Subcutaneous abdominal adipose tissue (tissue), 5 donors: ENCODE data around the gene MAFF.
A peak's percentile ranks its signal among the peaks of the same experiment; 100 is the strongest.

ENCODE experiments used
- H3K27ac ChIP-seq: one replicate; pipeline ENCODE4 v1.7.0; 2013; ENCODE audit warnings: low read depth, mild to moderate bottlenecking, inconsistent platforms, low read length, moderate library complexity
- H3K27me3 ChIP-seq, 5 donors: one replicate each; pipeline ENCODE4 v1.7.0; 2013; ENCODE audit warnings: low read length in 5 of 5, inconsistent platforms in 1 of 5; ENCODE audit not compliant: control insufficient read depth in 5 of 5, insufficient read depth in 4 of 5
- H3K36me3 ChIP-seq, 5 donors: one replicate each; pipeline ENCODE4 v1.7.0; 2013; ENCODE audit warnings: low read length in 5 of 5; ENCODE audit not compliant: control insufficient read depth in 5 of 5, insufficient read depth in 5 of 5
- H3K4me1 ChIP-seq, 5 donors: one replicate each; pipeline ENCODE4 v1.7.0; 2013; ENCODE audit warnings: low read length in 5 of 5, mild to moderate bottlenecking in 3 of 5, moderate library complexity in 1 of 5; ENCODE audit not compliant: control insufficient read depth in 5 of 5, insufficient read depth in 5 of 5
- H3K4me3 ChIP-seq, 5 donors: one replicate each; pipeline ENCODE4 v1.7.0; 2013; ENCODE audit warnings: low read length in 5 of 5, low read depth in 1 of 5
- H3K9ac ChIP-seq, 5 donors: one replicate each; pipeline ENCODE4 v1.7.0; 2013; ENCODE audit warnings: low read length in 5 of 5, mild to moderate bottlenecking in 4 of 5, moderate library complexity in 3 of 5
- H3K9me3 ChIP-seq, 5 donors: one replicate each; pipeline ENCODE4 v1.7.0; 2013; ENCODE audit warnings: low read length in 5 of 5; ENCODE audit not compliant: control insufficient read depth in 5 of 5
- donor health status: healthy.
- donor health status: healthy.
- donor health status: healthy.
- donor health status: healthy.
- donor health status: healthy.

The MAFF gene

DNA sequence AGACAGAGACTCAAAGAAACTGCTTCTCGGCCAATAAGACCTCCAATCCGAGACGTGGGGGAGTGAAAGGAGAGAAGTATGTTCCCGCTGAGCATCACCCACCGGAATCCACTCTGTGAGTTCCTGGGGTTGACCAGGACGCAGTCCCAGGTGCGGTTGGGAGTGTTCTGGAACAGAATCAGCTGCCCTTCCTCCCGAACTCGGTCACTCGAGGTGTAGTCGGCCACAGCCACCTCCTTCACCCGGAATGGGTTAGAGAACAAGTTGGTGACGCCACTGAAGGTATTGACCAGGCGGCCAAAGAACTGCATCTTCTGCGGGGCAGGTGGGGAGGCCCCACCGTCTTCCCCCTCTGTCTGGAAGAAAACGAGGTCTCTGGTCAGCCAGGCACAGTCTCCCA lies 32.7 kb upstream of the MAFF start:
- H3K36me3 ChIP-seq: peaks cover 0 to 32% (median 17%) of the 10 kb centered on the region in 5 donors
- H3K4me3 ChIP-seq: no peak overlapping the region
- peaks cover 6 to 48% (median 30%) of the 10 kb centered on the region in 5 donors for H3K4me1 ChIP-seq
- no peak overlapping the region for H3K27ac ChIP-seq
- no peak overlapping the region for H3K9ac ChIP-seq
- no peaks in the 10 kb centered on the region for H3K9me3 ChIP-seq
- H3K27me3 ChIP-seq: no peaks in the 10 kb centered on the region

DNA sequence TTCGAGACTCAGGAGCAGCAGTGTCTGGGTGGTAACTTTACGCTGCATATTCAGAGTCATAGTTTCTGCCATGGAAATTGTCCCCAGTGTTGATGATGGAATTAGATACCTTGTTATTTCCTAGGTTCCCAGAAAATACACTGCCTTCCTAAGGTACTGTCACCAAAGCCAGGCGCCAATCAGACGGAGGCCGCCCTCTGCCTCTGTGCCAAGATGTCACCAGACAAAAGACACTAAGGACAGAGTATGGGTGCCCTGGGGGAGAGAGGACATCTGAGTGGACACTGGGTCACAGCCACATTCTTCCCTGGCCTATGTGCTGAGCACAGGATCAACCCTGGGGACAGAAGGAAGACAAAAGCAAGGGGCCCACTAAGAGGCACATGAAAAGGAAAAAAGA lies 31.3 kb upstream of the MAFF start:
- Histone ChIP-seq H3K36me3 (peaks cover 0 to 28% (median 10%) of the 10 kb centered on the region in 5 donors), H3K4me1 (peaks cover 6 to 48% (median 36%) of the 10 kb centered on the region in 5 donors), H3K27ac (no peak overlapping the region), H3K9ac (no peak overlapping the region), H3K27me3 (no peaks in the 10 kb centered on the region), H3K9me3 (no peaks in the 10 kb centered on the region), H3K4me3 (no peak overlapping the region)

DNA sequence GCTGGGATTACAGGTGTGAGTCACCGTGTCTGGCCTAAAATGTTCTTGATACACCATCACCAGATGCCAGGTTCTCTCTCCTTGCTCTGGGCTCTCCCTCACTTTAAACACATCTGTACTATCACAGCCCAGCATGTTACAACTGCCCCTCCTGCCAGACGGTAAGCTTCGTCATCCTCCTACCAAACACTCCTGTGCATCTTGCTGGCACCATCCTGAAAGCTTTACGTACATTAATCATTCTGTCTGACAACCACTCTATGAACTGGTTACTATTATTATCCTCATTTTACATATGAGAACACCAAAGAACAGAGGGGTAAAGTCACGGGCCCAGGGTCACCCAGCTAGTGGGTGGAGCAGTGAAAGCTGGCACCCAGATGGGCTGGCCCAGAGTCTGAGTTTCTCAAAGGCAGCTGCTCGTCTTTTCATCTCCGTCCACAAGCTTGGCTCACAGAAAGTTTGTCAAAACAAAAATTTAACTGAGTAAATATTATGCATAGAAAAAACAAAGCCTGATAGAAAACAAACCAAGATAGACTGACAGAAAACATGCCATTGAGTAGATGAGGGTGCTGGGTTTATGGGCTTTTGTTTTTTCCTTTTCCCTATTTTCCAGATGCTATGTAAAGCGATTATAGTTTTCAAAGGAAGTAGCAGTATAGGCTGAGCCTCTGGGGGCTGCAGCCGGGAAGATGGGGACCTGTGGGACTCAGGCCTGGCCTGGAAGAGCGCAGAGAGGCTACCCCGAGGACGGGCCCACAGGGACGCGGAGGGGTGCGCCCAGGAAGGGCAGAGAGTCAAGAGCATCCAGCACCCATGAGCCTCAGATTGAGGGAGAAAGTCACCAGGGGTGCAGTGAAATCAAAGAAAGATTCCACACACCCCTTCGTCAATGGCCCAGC lies 29.6 kb upstream of the MAFF start:
- H3K9me3 ChIP-seq: no peaks in the 10 kb centered on the region
- H3K9ac ChIP-seq: peak overlapping the region in 3 of 5 donors; percentile 2 to 37 (median 30)
- H3K27me3 ChIP-seq: no peaks in the 10 kb centered on the region
- H3K4me1 ChIP-seq: peaks cover 11 to 59% (median 53%) of the 10 kb centered on the region in 5 donors
- H3K4me3 ChIP-seq: no peak overlapping the region
- peak overlapping the region; percentile 62 for H3K27ac ChIP-seq
- peaks cover 0 to 23% (median 5%) of the 10 kb centered on the region in 5 donors for H3K36me3 ChIP-seq

DNA sequence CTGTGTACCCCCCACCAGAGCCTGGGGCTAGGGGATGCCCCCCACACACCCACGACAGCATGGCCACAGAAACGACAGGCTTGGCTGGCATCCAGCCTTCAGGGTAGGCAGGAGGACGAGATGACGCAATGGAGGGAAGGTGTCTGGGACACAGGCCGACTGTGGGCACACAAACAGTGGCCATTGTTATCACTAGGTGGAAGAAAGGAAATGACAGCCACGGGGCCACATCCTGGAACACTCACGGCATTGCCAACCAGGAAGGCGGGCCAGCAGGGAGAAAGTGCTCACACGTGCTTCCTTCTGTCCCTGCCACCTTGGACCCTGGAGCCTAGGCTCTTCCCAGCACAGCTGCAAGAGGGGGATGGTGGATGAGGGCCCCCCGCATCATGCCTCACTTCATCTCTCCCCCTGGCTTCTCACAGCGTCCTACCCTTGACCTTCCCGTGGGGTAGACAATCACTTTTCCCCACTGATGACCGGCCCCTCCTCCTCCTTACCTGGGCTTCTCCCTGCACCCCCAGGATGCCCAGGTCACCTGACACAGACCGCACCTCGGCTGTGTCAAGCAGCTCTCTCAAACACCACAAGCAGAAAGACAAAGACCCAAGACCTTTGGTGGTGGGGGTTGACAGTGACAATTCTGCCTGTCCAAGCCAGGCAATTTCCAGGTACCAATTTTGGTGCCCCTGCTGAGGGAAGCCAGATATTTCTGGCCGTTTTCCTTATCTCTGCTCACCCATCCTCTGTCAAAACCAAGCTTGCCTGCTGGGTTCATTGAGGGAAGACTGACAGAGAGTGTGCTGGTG lies 28.8 kb upstream of the MAFF start:
- no peaks in the 10 kb centered on the region for H3K9me3 ChIP-seq
- no peaks in the 10 kb centered on the region for H3K27me3 ChIP-seq
- H3K4me1 ChIP-seq: peaks cover 12 to 60% (median 55%) of the 10 kb centered on the region in 5 donors
- H3K4me3 ChIP-seq: no peak overlapping the region
- peak overlapping the region; percentile 62 for H3K27ac ChIP-seq
- peak overlapping the region in 3 of 5 donors; percentile 2 to 37 (median 30) for H3K9ac ChIP-seq
- H3K36me3 ChIP-seq: peaks cover 0 to 15% (median 5%) of the 10 kb centered on the region in 5 donors

DNA sequence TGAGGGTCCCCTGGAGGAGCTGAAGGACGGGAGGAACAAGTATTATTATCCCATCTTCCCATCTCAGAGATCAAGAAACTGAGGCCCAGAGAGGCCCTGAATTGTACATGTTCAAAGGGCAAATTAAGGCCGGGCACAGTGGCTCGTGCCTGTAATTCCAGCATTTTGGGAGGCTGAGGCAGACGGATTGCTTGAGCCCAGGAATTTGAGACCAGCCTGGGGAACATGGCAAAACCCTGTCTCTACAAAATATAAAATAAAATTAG lies 28.2 kb upstream of the MAFF start:
- H3K9ac ChIP-seq: no peak overlapping the region

DNA sequence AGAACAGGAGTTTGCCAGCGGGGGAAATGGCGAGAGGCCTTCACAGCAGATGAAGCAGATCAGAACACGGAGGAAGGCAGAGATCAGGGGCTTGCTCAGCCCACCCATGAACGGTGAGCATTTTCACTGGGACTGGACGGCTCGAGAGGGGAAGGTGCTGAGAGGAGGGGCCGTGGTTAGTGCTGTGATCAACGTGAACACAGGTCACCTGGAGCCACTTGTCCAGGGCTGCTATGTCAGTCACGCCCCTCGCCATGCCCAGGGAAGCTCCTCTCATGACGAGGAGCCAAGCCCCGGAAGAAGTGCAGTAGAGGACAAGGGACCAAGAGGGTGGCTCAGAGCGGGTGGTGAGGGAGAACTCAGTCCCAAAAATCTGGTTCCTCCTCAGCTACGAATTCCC lies 27.2 kb upstream of the MAFF start:
- Histone ChIP-seq H3K27ac (no peak overlapping the region), H3K36me3 (peaks cover 0 to 3% (median 0%) of the 10 kb centered on the region in 5 donors), H3K27me3 (no peaks in the 10 kb centered on the region), H3K9me3 (no peaks in the 10 kb centered on the region), H3K4me3 (no peak overlapping the region), H3K9ac (no peak overlapping the region), H3K4me1 (peaks cover 14 to 60% (median 55%) of the 10 kb centered on the region in 5 donors)

More for the DNA sequence above, 28.2 kb upstream of the MAFF start:
- Histone ChIP-seq H3K4me3 (no peak overlapping the region), H3K36me3 (peaks cover 0 to 12% (median 3%) of the 10 kb centered on the region in 5 donors), H3K4me1 (peaks cover 14 to 60% (median 55%) of the 10 kb centered on the region in 5 donors), H3K27ac (no peak overlapping the region), H3K9me3 (no peaks in the 10 kb centered on the region), H3K27me3 (no peaks in the 10 kb centered on the region)

DNA sequence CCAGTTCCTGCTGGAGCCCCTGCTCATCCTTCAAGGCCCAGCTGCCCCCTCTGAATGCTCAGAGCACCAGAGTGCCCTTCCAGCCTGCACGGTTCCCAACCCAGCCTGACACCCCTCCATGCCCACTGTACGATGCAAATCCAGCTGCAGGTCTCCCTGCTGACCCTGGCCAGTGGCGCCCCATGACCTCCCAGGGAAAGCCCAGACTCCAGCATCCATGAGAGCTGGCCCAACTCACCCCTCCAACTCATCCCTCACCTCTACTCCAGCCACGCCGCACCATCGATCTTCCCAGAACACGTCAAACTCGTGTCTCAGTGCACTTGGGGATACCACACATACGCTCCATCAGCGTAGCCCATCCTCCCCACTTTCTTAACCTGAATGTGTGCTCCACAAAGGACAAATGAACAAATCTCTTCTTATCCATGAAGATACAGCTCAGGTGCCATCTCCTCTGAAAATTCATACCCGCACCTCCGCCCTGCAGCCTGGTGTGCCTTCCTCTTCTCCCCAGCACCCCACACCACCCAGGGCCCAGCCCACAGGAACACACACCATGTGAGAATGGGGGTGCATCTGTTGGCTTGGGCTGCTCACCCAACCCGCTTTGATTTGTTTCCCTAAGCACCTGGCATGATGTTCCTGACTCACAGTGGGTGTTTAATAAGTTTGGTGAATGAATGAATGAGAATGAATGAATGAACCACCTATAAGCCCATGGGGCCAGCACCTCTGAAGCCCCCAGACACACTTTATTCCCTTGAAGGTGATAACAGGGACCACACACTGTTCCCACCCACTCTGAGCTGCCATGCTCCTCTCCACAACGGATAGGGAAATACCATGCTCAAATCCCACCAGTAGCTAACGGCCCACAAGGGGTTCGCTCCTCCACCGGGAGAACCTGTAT lies 26.3 kb upstream of the MAFF start:
- no peaks in the 10 kb centered on the region for H3K9me3 ChIP-seq
- H3K9ac ChIP-seq: peak overlapping the region in 3 of 5 donors; percentile 23 to 41 (median 32)
- H3K27ac ChIP-seq: peak overlapping the region; percentile 99
- H3K4me3 ChIP-seq: no peak overlapping the region
- H3K36me3 ChIP-seq: peaks cover 0 to 1% (median 0%) of the 10 kb centered on the region in 5 donors
- H3K4me1 ChIP-seq: peaks cover 14 to 68% (median 64%) of the 10 kb centered on the region in 5 donors
- no peaks in the 10 kb centered on the region for H3K27me3 ChIP-seq

DNA sequence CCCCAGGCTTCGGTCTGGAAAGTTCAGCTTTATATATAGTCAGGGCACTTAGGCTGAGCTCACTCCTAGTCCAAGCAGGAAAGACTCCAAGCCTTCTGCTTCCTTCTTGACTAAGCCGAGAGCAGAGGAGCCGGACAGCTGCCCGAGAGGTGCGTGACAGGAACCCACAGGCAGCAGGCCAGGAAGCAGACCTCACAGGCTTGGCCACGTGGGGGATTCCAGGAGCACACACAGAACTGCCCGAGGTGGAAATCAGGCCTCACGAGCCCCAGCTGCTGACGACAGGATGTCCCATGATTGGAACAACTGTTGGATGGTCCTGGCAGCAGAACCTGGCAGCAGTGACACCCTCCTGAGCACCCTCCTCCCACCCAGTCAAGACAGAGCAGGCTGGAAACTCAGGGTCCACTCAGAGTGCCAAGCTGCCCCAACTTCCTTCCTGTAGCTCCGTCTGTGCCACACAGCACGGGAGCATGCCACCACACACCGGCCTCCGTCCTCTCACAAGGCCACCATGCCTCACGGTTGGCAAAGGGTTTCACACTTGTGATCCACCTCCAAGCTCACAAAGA lies 25.5 kb upstream of the MAFF start:
- Histone ChIP-seq H3K27ac (peak overlapping the region; percentile 99), H3K4me3 (no peak overlapping the region), H3K9ac (peak overlapping the region in 3 of 5 donors; percentile 23 to 41 (median 32)), H3K9me3 (no peaks in the 10 kb centered on the region), H3K36me3 (no peaks in the 10 kb centered on the region), H3K4me1 (peaks cover 21 to 76% (median 72%) of the 10 kb centered on the region in 5 donors), H3K27me3 (no peaks in the 10 kb centered on the region)

DNA sequence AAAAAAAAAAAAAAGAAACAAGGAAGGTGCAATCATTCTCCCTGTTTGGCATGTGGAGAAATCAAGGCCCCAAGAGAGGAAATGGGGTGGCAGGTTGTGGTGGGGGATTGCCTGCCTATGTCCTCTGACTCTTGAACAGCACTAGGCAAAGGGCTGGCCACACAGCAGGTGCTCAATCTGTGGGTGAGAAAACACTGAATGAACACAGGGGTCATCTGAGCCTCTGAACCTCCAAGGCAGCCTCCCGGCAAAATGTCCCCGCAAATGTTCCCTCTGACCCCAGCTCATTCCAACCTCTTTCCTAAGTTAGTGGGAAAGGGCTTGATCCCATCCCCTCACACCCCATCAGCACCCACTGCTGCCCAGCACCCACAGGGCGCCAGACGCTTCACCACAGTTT lies 24.8 kb upstream of the MAFF start:
- Histone ChIP-seq H3K4me1 (peaks cover 21 to 78% (median 73%) of the 10 kb centered on the region in 5 donors), H3K4me3 (no peak overlapping the region), H3K27me3 (no peaks in the 10 kb centered on the region), H3K9ac (peak overlapping the region in 1 of 5 donors; percentile 48), H3K9me3 (no peaks in the 10 kb centered on the region), H3K36me3 (no peaks in the 10 kb centered on the region), H3K27ac (peak overlapping the region; percentile 99)
